GM18508 (cell line): ENCODE data around the gene ABCF3.

ENCODE experiments used
- ATAC-seq: cut with Tn5 transposase; IDR thresholded peaks from one replicate; pipeline ENCODE4 v1.9.1; 2021; ENCODE audit warnings: moderate number of reproducible peaks; ENCODE audit not compliant: insufficient read depth, unreplicated experiment

ABCF3 gene

DNA sequence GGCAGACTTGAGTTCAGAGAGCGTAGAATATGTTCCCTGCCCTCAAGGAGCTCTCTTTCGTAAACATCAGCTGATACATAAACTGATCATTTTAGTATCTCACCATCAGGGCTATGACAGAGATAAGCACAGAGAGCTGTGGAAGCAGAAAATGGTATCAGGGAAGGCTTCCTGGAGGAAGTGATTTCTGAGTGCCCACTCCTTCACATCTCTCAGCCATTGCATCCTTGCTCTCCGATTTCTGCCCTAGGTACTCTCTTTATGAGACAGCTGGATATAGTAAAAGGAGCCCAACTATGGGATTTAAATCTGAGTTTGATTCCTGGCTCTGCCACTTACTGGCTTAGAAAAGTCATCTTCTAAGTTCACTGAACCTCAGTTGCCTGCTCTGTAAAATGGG is 20.5 kb upstream of the ABCF3 start:
- no peak for ATAC-seq

DNA sequence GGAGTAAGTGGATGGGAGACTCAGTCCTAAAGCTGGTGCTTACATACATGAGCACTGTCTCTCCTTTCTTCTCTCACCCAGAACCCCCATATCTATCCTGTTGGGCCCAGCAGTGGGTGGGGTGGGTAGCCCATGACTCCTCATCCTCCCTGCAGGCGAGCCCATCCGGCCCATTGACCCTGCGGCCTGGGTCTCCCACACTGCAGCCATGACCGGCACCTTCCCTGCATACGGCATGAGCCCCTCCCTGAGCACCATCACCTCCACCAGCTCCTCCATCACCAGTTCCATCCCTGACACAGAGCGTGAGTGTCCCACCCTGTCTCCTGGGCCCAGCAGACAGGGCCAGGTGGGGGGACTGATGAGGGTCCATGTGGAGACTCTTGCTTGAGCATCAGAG is 19.3 kb upstream of the ABCF3 start:
- no peak for ATAC-seq

DNA sequence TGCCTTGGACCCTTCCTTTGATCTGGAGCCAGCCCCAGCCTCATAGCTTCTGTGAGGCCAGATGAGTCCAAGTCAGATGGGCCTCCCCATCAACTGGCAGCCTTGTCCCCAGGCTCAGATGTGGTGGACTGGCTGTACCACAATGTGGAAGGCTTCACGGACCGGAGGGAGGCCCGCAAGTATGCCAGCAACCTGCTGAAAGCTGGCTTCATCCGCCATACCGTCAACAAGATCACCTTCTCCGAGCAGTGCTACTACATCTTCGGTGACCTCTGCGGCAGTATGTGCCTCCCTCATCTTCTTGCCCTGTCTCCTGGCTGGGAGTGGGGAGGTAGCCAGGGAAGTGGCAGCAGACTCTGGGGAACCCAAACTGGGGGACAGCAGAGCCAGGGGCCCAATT is 18.2 kb upstream of the ABCF3 start:
- ATAC-seq = no peak

DNA sequence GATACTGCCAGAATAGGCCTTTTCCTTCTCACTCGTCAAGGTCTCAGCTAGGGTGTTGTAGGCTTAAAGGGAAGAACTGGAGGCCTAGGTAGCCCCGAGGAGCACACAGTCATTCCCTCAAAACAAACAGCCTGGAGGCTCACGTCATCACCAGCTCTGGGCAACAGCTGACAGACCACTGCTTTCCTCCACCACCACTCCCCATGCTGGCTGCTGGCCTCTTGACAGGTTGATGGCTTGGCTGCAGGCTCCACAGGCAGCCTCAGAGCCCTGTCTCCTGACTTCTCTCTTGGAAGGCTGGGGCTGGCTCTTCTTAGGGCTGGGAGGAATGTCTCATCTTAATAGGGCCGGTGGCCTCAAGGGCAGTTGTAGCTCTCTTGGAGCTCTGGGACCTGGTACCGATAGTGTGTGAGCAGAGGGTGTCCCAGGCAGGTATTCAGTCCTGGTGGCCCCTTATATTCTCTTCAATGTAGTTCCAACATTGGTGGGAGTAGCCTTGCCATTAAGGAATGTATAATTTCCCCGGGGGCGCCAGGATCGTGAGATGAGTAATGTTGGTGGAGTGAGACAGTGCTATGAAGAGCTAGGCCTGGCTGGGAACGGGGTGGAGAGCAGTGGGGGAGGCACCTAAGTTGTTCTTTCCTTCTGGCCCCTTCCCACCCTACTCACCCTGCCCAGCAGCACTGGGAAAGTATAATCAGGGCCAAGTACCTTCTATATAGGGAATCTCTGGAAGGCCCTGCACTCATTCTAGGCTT is 17.5 kb upstream of the ABCF3 start:
- ATAC-seq = no peak

DNA sequence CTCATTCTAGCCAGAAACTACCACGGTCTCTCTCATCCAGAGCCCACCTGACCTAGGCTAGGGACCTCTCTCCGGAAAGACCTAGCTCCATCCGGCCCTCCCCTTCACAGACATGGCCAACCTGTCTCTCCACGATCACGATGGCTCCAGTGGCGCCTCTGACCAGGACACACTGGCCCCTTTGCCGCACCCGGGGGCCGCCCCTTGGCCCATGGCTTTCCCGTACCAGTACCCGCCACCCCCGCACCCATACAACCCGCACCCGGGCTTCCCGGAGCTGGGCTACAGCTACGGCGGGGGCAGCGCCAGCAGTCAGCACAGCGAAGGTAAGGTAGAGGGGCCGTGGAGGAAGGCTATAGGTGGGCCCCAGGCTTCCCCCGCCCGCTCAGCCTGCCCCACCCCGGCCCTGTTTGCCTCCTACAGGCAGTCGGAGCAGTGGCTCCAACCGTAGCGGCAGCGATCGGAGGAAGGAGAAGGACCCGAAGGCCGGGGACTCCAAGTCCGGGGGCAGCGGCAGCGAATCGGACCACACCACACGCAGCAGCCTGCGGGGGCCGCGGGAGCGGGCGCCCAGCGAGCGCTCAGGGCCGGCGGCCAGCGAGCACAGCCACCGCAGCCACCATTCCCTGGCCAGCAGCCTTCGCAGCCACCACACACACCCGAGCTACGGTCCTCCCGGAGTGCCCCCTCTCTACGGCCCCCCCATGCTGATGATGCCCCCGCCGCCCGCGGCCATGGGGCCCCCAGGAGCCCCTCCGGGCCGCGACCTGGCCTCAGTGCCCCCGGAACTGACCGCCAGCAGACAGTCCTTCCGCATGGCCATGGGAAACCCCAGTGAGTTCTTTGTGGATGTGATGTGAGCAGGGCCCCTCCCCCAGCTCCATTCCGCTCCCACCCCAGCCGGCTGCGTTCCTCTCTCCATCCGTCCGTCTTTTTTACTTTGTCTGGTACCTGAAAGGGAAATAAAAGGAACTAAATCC is 15.8 kb upstream of the ABCF3 start:
- ATAC-seq = no peak

DNA sequence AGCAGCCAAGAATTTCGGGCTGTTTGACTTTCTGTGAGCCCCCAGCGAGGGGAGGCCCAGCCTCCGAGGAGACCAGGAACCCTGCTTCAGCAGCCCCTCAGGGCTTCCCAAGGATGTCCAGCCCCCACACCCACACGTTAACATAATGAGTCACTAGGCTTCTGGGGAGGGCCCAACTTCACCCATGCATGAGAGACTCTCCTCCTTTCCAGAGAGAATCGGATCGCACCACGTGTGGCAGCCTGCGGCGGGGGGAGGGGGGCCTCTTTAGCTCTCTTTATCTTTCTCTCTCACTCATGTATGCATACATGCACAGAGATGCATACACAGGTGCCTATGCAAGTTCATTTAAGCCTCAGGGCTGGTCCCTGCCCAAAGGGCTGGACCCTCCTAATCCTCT is 14.4 kb upstream of the ABCF3 start:
- ATAC-seq = no peak

DNA sequence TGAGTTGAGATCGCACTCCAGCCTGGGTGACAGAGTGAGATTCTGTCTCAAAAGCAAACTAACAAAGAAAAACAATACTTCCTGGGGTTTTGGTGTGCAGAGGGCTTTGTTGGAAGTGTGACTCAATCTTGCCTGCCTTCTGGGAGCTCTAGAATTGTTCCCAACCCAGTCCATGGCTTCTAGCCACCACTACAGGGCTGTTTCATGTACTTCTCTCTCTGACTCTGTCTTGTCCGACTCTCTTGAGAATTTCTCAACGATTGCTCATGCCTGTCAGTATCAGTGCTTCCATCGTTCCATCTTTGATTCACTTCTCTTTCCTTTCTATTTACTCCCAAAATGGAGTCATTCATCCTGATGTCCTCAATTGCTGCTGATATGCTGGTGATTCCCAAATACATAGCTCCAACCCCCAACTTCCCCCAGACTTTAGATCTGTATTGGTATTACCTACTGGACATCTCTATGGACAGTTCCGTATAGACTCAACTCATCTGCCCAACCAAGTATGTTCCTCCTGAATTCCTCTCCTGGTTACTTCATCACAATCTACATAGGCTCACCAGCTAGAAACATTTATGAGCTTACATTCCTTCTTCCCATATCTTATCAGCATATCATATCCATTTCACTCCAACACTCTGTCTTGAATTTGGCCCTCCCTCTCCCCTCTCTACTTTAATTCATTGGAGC is 13.2 kb upstream of the ABCF3 start:
- ATAC-seq = no peak

DNA sequence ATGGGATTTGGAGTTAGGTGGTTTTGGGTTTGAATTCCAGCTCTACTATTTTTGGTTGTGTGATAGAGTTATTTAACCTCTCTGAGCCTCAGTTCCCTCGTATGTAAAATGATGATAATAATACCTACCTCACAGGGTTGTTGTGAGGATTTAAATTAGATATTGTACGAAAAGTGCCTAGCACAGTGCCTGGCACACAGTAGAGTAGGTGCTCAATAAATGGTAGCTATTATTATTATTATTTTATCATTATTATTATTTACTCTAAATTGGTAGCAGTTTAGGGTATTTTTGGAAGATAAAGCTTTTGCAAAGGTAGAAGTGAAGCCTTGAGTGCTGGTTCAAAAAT is 12.7 kb upstream of the ABCF3 start:
- ATAC-seq = no peak

DNA sequence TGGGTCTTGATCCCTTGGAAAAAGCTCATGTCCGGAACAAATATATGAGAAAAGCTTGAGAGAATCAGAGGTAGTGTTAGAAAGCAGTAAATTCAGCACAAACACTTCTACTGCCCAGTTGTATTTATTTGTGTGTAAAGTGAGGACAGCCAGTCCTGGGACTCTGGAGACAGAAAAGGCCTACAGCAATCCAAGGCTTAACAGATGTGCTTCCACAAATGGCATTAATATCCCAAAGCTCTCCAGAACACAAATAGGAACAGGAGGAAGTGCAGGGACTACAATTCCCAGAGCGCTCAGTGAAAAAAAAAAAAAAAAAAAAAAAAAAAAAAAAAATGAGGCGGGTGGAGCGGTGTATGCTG is 11.7 kb upstream of the ABCF3 start:
- no peak for ATAC-seq

DNA sequence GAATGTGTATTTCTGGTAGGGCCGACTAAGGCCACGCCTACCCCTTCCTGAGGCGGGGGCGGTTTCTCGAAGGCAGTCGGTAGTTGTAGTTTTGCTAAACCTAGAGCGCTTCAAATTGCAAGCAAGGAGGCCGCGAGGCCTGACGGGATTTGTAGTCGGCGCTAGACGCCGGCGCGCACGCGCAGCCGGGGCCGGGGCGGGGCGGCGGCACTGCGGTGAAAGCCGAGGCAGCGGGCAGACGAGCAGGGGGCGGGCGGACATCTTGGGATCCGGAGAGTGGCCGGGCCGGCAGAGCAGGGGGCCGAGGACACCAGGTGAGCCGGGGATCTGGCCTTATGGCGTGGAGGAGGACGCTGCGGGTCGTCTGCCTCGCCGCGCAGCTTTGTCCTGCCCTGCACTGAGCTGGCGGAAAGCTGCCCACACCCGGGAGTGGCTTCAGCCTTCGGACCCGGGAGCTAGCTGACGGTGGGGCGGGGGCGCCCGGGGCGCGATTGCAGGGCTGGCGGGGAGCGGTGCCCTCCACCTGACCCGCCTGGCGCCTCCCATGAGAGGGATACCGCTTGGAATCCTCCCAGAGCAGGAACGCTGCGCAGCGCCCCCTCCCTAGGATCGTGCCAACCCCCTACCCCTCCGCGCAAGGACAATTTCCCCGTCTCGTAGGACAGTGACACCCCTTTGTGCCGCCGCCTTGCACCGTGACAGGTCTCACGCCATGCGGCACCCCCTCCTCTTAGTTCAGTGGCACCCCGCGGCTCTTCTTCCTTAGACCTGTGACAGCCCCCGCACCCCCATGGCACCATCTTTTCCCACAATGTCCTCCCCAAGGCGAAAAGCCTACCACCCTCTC is 11.1 kb upstream of the ABCF3 start, which contains the start of gene AP2M1:
Gene AP2M1 (plus strand): TSS at position 210 of the 847 bp plus-strand sequence. CDS start 2,139 bp downstream, outside the sequence.
- peak; percentile 89 for ATAC-seq

DNA sequence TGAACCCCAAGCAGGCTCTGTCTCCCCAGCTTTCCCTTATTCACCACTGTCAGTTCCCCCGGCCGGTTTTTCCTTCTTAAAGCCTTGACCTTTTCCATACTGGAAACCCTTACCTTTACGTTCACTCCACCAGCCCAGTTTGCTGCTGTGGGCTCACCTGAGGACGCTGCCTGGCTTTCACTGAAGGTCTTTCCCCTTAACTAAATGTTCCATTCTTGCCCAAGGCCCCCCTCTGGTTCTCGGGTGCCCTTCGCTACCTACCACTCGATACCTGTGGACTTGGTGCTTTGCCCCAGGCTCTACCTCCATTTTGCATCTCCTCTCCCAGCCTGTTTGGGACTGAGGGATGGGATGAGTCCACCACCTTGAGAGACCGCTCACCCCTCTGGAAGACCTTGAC is 10.5 kb upstream of the ABCF3 start:
- ATAC-seq = no peak

DNA sequence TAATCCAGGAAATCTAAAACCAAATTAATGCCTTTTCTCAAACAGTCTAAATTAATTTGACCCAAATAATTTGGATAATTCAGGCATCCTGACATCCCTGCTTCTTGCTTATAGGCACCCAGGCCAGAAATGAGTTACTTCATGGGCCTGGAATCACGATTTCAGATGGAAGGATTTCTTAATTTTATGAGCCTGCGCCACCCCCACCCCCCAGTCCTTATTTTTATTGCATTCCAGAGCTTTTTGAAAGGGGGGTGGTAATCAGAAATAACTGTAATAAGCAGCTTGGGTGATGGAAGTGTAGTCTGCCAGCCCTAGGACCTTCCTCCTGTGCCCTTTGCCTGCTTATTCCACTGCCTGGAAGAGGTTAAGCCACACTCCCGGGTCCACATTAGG is 10.0 kb upstream of the ABCF3 start:
- ATAC-seq = no peak

DNA sequence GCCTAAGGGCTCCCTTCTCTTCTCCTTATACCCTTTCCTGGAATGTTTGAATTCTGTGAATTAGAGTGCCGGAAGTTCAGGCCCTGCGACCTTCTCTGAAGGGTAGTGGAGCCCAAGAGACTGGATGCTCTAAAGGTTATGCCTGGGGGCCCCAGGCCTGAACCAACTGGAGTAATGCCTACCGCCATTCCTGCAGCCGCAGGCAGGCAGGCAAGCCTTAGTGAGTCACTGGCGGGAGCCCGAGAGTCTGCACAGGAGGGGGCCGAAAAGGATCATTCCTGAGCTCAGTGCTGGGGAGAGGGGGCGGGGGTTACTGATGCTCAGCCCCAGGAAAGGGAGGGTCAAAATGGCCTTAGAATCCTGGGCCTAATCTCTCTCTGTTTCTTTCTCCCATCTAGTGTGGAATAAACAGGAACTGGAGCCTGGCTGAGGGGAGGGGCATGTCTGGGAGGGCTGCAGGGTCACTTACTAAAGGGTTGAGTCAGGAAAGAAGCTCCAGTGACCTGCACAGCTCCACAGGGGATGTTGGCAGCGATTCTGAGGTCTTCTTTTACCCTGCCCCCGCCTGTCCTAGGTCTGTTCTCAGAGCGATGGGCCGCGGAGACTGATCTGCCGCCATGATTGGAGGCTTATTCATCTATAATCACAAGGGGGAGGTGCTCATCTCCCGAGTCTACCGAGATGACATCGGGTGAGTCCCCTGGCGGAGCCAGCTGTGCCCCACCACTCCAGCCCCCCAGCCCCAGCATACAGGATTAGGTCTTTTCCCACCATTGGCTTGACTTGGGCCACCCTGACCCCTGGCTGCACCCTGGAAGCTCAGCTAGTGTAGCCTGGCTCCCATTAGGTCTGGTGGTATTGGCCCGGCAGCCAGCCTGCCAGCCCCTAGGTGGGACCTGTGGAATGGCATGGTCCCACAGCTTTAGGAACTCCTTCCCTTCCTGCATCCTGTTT is 9.3 kb upstream of the ABCF3 start:
- no peak for ATAC-seq

DNA sequence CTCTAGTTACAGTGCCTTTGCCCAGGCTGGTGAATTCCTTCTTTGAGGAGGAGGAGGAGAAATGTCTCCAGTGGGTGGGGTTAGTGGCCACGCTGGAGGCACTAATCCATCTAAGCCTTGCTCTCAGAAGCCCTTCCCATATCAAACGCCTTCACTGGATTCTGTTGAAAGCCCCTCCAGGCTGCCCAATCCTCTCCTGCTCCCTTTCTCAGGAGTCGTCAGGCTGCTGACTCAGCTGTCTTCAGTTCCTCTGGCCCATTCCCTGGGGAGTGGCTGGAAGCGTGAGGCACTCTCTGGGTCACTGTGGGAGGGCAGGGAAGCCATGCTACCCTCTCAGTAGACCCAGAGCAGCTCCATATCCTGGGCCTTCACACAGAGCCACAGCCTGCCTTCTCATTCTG is 8.7 kb upstream of the ABCF3 start:
- no peak for ATAC-seq

DNA sequence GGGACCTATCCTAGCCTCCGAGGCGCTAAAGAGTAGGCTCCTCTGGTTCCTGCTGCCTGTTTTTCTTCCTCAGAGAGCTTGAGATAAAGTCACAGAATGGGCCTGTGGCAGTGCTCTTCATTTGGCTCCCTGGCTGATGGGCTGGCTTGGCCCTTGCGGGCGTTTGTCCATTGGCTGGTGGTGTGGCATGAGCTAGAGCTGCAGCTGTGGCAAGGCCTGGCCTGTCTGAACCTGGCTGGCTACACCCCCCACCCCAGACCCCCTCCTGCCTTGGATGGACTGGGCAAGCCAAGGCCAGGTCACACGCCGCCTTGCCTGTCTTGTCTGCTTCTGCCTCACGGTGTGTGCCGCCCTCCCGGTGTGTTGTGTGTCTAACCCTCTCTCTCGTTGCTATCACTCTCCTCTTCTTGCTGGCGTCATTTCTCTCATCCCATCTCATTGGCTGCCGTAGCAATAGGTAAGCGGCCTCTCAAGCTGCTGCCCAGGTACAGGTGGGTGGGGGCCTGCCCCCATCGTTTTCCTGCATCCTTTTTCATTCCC is 8.2 kb upstream of the ABCF3 start:
- no peak for ATAC-seq

DNA sequence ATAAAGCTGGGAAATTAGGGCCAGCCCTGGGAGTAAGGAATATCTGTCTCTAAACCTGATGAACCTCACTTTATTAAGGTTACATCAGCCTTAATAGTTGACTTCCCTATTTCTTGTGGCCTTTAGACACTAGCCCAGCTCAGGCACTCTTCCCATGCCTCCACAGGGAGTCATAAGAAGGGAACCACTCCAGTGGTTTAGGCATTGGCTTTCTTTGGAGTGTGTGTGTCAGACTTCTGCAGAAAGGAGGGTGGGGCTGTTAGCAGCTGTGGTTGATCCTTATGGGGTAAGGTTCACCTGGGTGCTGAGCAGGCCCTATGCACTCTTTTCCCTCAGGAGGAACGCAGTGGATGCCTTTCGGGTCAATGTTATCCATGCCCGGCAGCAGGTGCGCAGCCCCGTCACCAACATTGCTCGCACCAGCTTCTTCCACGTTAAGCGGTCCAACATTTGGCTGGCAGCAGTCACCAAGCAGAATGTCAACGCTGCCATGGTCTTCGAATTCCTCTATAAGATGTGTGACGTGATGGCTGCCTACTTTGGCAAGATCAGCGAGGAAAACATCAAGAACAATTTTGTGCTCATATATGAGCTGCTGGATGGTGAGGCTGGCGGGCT is 7.4 kb upstream of the ABCF3 start:
- ATAC-seq = no peak

DNA sequence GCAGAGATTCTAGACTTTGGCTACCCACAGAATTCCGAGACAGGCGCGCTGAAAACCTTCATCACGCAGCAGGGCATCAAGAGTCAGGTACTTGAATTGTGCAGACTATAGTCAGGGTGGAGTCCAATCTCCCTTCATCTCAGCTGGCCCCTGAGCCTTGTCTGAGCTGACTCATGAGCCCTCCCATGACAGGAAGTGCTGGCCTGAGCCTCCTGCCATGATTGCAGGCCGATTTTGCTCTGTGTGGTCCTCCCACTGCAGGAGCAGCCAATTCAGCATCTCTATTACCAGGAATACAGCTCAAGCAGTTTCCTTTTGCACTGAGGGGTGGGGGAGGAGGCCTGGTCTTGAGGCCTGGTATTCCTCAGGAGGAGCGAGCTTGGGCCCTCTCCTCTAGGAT is 5.8 kb upstream of the ABCF3 start:
- ATAC-seq = no peak

DNA sequence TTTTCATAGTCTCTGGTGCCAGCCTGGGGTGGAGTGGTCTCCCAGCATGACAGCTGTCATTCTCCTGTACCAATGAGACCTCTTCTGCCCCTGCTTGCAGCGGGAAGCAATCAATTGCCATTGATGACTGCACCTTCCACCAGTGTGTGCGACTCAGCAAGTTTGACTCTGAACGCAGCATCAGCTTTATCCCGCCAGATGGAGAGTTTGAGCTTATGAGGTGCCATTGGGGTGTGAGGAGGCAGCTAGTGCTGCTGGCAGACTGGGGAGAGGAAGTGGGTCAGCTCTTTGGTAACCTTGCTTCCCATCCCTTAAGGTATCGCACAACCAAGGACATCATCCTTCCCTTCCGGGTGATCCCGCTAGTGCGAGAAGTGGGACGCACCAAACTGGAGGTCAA is 4.4 kb upstream of the ABCF3 start:
- ATAC-seq = no peak
